ENCODE results near the gene P2RX1.

The P2RX1 gene

DNA sequence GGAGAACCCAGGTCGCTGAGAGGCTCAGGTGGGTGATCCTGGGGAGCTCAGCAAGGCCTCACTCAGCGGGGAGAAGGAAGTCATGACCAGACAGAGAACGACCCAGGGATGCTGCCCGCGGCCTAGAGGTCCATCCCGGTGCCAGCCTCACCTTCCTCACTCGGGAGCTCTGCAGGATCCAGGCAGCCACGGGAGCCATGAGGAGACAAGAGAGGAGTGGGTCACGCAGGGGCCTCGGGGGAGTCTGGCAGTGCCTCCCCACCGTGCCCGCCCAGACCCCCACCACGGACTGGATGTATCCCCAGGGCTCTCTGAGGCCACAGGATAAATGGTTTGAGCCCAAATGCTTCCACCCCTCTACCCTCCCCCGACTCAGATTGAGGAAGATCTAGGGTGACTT, 37.3 kb upstream of the P2RX1 start:
- Histone ChIP-seq H3K4me2 (ENCODE audit: low read depth, low read length, poor library complexity, severe bottlenecking) (no peak overlapping the region), H3K4me3 (ENCODE audit: insufficient read depth, low read length, poor library complexity, severe bottlenecking) (no peak overlapping the region), H3K9ac (ENCODE audit: low read length) (no peak overlapping the region), H3K9me3 (ENCODE audit: insufficient read depth, low read length) (no peaks in the 10 kb centered on the region), H3K27ac (ENCODE audit: low read depth, low read length) (no peak overlapping the region), H3K36me3 (ENCODE audit: low read length) (peaks cover 4% of the 10 kb centered on the region; the same call in 1 of the 2 replicates), H3K27me3 (ENCODE audit: low read length) (no peaks in the 10 kb centered on the region), H3K79me2 (ENCODE audit: insufficient read depth, low read length) (peaks cover 50% of the 10 kb centered on the region), H2AFZ (ENCODE audit: low read depth, low read length, severe bottlenecking) (no peak overlapping the region), H3F3A (ENCODE audit: insufficient read depth) (peaks cover 5% of the 10 kb centered on the region; the same call in 1 of the 2 replicates), H4K20me1 (ENCODE audit: low read depth, low read length) (peaks cover 11% of the 10 kb centered on the region; the same call in 1 of the 2 replicates), H3K9me2 (replicated peaks; ENCODE audit: insufficient read depth, low read length) (no peaks in the 10 kb centered on the region)
- no peak for TF ChIP-seq EZH2phosphoT487 (conservative IDR thresholded peaks at IDR 0.05; ENCODE audit: low read length)
- TF ChIP-seq, protein P1, sequence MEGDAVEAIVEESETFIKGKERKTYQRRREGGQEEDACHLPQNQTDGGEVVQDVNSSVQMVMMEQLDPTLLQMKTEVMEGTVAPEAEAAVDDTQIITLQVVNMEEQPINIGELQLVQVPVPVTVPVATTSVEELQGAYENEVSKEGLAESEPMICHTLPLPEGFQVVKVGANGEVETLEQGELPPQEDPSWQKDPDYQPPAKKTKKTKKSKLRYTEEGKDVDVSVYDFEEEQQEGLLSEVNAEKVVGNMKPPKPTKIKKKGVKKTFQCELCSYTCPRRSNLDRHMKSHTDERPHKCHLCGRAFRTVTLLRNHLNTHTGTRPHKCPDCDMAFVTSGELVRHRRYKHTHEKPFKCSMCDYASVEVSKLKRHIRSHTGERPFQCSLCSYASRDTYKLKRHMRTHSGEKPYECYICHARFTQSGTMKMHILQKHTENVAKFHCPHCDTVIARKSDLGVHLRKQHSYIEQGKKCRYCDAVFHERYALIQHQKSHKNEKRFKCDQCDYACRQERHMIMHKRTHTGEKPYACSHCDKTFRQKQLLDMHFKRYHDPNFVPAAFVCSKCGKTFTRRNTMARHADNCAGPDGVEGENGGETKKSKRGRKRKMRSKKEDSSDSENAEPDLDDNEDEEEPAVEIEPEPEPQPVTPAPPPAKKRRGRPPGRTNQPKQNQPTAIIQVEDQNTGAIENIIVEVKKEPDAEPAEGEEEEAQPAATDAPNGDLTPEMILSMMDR (IDR thresholded peaks at IDR 0.05; ENCODE audit: insufficient read depth, low read length, poor library complexity, severe bottlenecking), result no peak

DNA sequence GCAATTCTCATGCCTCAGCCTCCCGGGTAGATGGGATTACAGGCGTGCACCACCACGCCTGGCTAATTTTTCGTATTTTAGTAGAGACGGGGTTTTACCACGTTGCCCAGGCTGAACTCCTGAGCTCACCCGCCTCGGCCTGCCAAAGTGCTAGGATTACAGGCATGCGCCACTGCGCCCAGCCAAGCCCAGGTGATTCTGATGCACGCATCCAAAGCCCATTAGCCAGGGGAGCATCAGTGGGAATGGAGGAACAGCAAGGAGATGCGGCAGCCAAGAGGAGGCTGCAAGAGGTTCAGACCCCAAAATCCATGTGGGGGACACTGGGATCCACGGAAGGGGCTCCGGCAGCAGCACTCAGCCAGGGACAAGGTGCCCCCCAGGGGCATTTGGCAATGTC, 35.9 kb upstream of the P2RX1 start:
- no peaks in the 10 kb centered on the region for H3K27me3 ChIP-seq (ENCODE audit: low read length)
- H3K9me2 ChIP-seq (replicated peaks; ENCODE audit: insufficient read depth, low read length), result no peaks in the 10 kb centered on the region
- no peak overlapping the region for H3K4me2 ChIP-seq (ENCODE audit: low read depth, low read length, poor library complexity, severe bottlenecking)
- H2AFZ ChIP-seq (ENCODE audit: low read depth, low read length, severe bottlenecking), result no peak overlapping the region
- H3K79me2 ChIP-seq (ENCODE audit: insufficient read depth, low read length), result peaks cover 36% of the 10 kb centered on the region
- peaks cover 4% of the 10 kb centered on the region; the same call in 1 of the 2 replicates for H3K36me3 ChIP-seq (ENCODE audit: low read length)
- H3F3A ChIP-seq (ENCODE audit: insufficient read depth), result peaks cover 5% of the 10 kb centered on the region; the same call in 1 of the 2 replicates
- no peak overlapping the region for H3K4me3 ChIP-seq (ENCODE audit: insufficient read depth, low read length, poor library complexity, severe bottlenecking)
- 0 out of 2 replicates have a peak, but pooled peaks cover 5% of the 10 kb centered on the region for H4K20me1 ChIP-seq (ENCODE audit: low read depth, low read length)
- H3K27ac ChIP-seq (ENCODE audit: low read depth, low read length), result no peak overlapping the region
- no peaks in the 10 kb centered on the region for H3K9me3 ChIP-seq (ENCODE audit: insufficient read depth, low read length)
- TF ChIP-seq, protein P1 (IDR thresholded peaks at IDR 0.05; ENCODE audit: insufficient read depth, low read length, poor library complexity, severe bottlenecking), result no peak
- TF ChIP-seq EZH2phosphoT487 (conservative IDR thresholded peaks at IDR 0.05; ENCODE audit: low read length), result no peak
- H3K9ac ChIP-seq (ENCODE audit: low read length), result no peak overlapping the region

- H3K27ac ChIP-seq (ENCODE audit: low read depth, low read length), result no peak overlapping the region
- no peak overlapping the region for H3K9ac ChIP-seq (ENCODE audit: low read length)
- no peak overlapping the region for H3K4me2 ChIP-seq (ENCODE audit: low read depth, low read length, poor library complexity, severe bottlenecking)
- no peaks in the 10 kb centered on the region for H4K20me1 ChIP-seq (ENCODE audit: low read depth, low read length)
- no peaks in the 10 kb centered on the region for H3K27me3 ChIP-seq (ENCODE audit: low read length)
- peaks cover 7% of the 10 kb centered on the region; the same call in 1 of the 2 replicates for H3K36me3 ChIP-seq (ENCODE audit: low read length)
- no peaks in the 10 kb centered on the region for H3K9me3 ChIP-seq (ENCODE audit: insufficient read depth, low read length)
- no peak overlapping the region for H2AFZ ChIP-seq (ENCODE audit: low read depth, low read length, severe bottlenecking)
- H3K4me3 ChIP-seq (ENCODE audit: insufficient read depth, low read length, poor library complexity, severe bottlenecking), result no peak overlapping the region
- H3K79me2 ChIP-seq (ENCODE audit: insufficient read depth, low read length), result peaks cover 28% of the 10 kb centered on the region
- H3F3A ChIP-seq (ENCODE audit: insufficient read depth), result peaks cover 5% of the 10 kb centered on the region; the same call in 1 of the 2 replicates
- TF ChIP-seq EZH2phosphoT487 (conservative IDR thresholded peaks at IDR 0.05; ENCODE audit: low read length), result no peak
- TF ChIP-seq, protein P1 (IDR thresholded peaks at IDR 0.05; ENCODE audit: insufficient read depth, low read length, poor library complexity, severe bottlenecking), result no peak
- H3K9me2 ChIP-seq (replicated peaks; ENCODE audit: insufficient read depth, low read length), result no peaks in the 10 kb centered on the region
Observed at GRCh38 chr17:3951420-3951819, 35.2 kb upstream of the P2RX1 start.
